ENCODE results near the gene TGFB2. TPM values are rescaled to one million over a fixed set of nuclear protein-coding genes. Genes with fewer than 3 reads are reported as not detected.
A peak's percentile ranks its signal among the peaks of the same experiment; 100 is the strongest.

TGFB2 gene
- total and polyA plus RNA-seq, 2 donors (not counting 3 experiments of a cell fraction or from before 2014, with no cell fraction given), result 21.2 to 43.5 TPM

DNA sequence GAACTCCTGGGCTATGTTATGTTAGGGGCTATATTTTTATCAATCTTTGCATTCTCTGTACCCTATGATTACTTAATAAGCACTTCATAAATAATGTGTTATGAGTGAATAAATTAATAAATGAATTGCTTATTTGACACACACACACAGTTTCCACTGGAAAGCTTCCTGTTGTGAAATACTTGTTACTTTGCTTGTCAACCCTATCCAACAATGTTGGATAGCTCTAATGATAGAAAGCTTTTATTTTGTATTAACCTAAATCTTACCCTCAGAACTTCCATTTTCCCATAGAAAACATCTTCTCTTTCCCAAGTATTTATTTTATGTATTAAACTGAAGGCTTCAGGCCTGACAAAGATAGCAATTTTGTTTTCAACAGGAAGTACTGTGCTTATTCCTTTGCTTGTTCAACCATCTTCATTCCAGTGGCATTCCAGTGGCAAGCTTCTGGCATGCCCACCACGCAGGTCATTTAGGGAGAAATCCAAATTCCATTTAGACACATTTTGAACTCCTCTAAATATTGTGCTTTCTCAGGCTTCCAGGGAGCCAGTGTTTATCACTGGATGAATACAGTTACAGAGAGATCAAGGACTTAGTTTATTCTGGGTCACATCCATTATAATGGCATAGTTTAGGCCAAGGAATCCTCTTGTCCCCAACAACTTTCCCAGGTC lies 134.4 kb downstream of the TGFB2 start:
- no peaks in the 10 kb centered on the region for H3K79me2 ChIP-seq (ENCODE audit: control insufficient read depth, insufficient read depth, low read length)
- CTCF ChIA-PET, result interaction anchor here (0.6 to 1.6 kb wide), 5 partner anchors 13 to 587 kb away, joined by 3 to 5 read pairs (median 4); no protein-coding TSS in a partner anchor
- peak overlapping the region; percentile 69 for H3K4me2 ChIP-seq (ENCODE audit: insufficient read depth, low read length)
- no peaks in the 10 kb centered on the region for H3K36me3 ChIP-seq (ENCODE audit: control insufficient read depth in 2 of 2, extremely low read depth in 1 of 2, insufficient read depth in 2 of 2, low read length in 2 of 2)
- TF ChIP-seq POLR2AphosphoS5 (IDR thresholded peaks at IDR 0.05; ENCODE audit: insufficient read depth, low read depth, low read length), result no peak
- TF ChIP-seq, protein P1, sequence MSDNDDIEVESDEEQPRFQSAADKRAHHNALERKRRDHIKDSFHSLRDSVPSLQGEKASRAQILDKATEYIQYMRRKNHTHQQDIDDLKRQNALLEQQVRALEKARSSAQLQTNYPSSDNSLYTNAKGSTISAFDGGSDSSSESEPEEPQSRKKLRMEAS (IDR thresholded peaks at IDR 0.05; ENCODE audit: insufficient read depth, insufficient read length), result no peak
- TF ChIP-seq MYC (IDR thresholded peaks at IDR 0.05; ENCODE audit: low read depth, low read length), result no peak
- no peak for TF ChIP-seq GATA2 (IDR thresholded peaks at IDR 0.05; ENCODE audit: insufficient read depth, insufficient read length, low read depth, low read length)
- TF ChIP-seq JUN (IDR thresholded peaks at IDR 0.05; ENCODE audit: borderline replicate concordance, insufficient read depth, insufficient read length, low read depth), result no peak
- POLR2A ChIA-PET, result interaction anchor here (1.4 to 1.6 kb wide), 2 partner anchors 18 to 19 kb away, joined by 3 to 4 read pairs; no protein-coding TSS in a partner anchor
- H4K20me1 ChIP-seq (replicated peaks; ENCODE audit: control insufficient read depth, extremely low read depth, insufficient read depth, low read length), result no peaks in the 10 kb centered on the region
- FAIRE-seq (no peak), DNase-seq (ENCODE audit: low read depth, low spot score) (peak; percentile 53)
- H3K27me3 ChIP-seq (ENCODE audit: control insufficient read depth in 2 of 2, insufficient read depth in 2 of 2, low read length in 2 of 2), result no peaks in the 10 kb centered on the region
- intact Hi-C loops (cut with micrococcal nuclease) (loop anchor here (1.0 to 5.0 kb wide), 13 partner anchors 17 to 848 kb away; partner anchors contain the start of gene LYPLAL1), dilution Hi-C loops (cut with MboI; ENCODE audit: extremely low pct_ligation_motif_present, low sequenced_read_pairs) (no loop called here)
- H3K4me1 ChIP-seq (ENCODE audit: control insufficient read depth, extremely low read depth, insufficient read depth, low read length), result peaks cover 33% of the 10 kb centered on the region
- BruUV-seq (replicated peaks), result TSS peak; percentile 86
- H3K9me3 ChIP-seq (replicated peaks; ENCODE audit: control insufficient read depth, insufficient read depth, low read length), result no peaks in the 10 kb centered on the region
- no peak overlapping the region for H3K4me3 ChIP-seq (replicated peaks in 1 of 3; ENCODE audit: insufficient read depth in 1 of 3, low read depth in 1 of 3, low read length in 3 of 3)
- no peaks in the 10 kb centered on the region for H3K9me1 ChIP-seq (replicated peaks; ENCODE audit: control insufficient read depth, extremely low read depth, insufficient read depth, low read length)
- H2AFZ ChIP-seq (ENCODE audit: low read depth, low read length), result peak overlapping the region; percentile 50
- H3K9ac ChIP-seq (replicated peaks; ENCODE audit: extremely low read depth, insufficient read depth, low read length), result peak overlapping the region; percentile 84
- H3K27ac ChIP-seq (ENCODE audit: insufficient read depth, low read depth, low read length), result peak overlapping the region; percentile 100

DNA sequence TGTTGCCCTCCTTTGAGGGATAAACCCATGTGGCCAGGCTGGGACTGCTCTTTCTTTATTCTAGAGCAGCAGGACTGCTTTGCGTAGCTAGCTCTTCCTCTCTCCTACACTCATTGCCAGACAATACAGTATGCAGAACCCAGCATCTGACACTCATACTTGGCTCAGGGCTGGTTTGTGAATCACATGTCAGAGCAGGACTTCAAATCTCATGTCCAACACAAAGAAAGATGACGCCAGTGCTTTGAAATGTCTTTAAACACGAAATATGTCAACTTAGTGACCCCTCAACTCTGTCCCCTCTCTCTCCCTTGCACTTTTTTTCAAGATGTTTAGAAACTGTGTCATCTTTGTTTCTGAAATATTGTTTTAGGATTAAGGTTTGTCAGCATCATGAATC lies 135.0 kb downstream of the TGFB2 start:
- peak overlapping the region; percentile 50 for H2AFZ ChIP-seq (ENCODE audit: low read depth, low read length)
- dilution Hi-C loops (cut with MboI; ENCODE audit: extremely low pct_ligation_motif_present, low sequenced_read_pairs) (no loop called here), intact Hi-C loops (cut with micrococcal nuclease) (loop anchor here (1.0 to 5.0 kb wide), 13 partner anchors 16 to 847 kb away; partner anchors contain the start of gene LYPLAL1)
- peak overlapping the region; percentile 100 for H3K27ac ChIP-seq (ENCODE audit: insufficient read depth, low read depth, low read length)
- H3K9me3 ChIP-seq (replicated peaks; ENCODE audit: control insufficient read depth, insufficient read depth, low read length), result no peaks in the 10 kb centered on the region
- peak overlapping the region; percentile 84 for H3K9ac ChIP-seq (replicated peaks; ENCODE audit: extremely low read depth, insufficient read depth, low read length)
- H3K4me2 ChIP-seq (ENCODE audit: insufficient read depth, low read length), result peak overlapping the region; percentile 69
- peak; percentile 93 for DNase-seq (ENCODE audit: low read depth, low spot score)
- CTCF ChIA-PET, result interaction anchor here (0.6 to 1.6 kb wide), 8 partner anchors 12 to 587 kb away, joined by 3 to 6 read pairs (median 5); no protein-coding TSS in a partner anchor
- no peaks in the 10 kb centered on the region for H4K20me1 ChIP-seq (replicated peaks; ENCODE audit: control insufficient read depth, extremely low read depth, insufficient read depth, low read length)
- FAIRE-seq, result peak; percentile 85
- no TSS peak for BruUV-seq (replicated peaks)
- no peaks in the 10 kb centered on the region for H3K36me3 ChIP-seq (ENCODE audit: control insufficient read depth in 2 of 2, extremely low read depth in 1 of 2, insufficient read depth in 2 of 2, low read length in 2 of 2)
- no peaks in the 10 kb centered on the region for H3K79me2 ChIP-seq (ENCODE audit: control insufficient read depth, insufficient read depth, low read length)
- H3K4me1 ChIP-seq (ENCODE audit: control insufficient read depth, extremely low read depth, insufficient read depth, low read length), result peaks cover 33% of the 10 kb centered on the region
- H3K4me3 ChIP-seq (replicated peaks in 1 of 3; ENCODE audit: insufficient read depth in 1 of 3, low read depth in 1 of 3, low read length in 3 of 3), result no peak overlapping the region
- peak; percentile 45 for TF ChIP-seq JUN (IDR thresholded peaks at IDR 0.05; ENCODE audit: borderline replicate concordance, insufficient read depth, insufficient read length, low read depth)
- no peak for TF ChIP-seq MYC (IDR thresholded peaks at IDR 0.05; ENCODE audit: low read depth, low read length)
- H3K9me1 ChIP-seq (replicated peaks; ENCODE audit: control insufficient read depth, extremely low read depth, insufficient read depth, low read length), result no peaks in the 10 kb centered on the region
- POLR2A ChIA-PET, result interaction anchor here (1.4 to 1.6 kb wide), 2 partner anchors 18 to 20 kb away, joined by 3 to 4 read pairs; no protein-coding TSS in a partner anchor
- no peaks in the 10 kb centered on the region for H3K27me3 ChIP-seq (ENCODE audit: control insufficient read depth in 2 of 2, insufficient read depth in 2 of 2, low read length in 2 of 2)
